ENCODE measurements around the gene PAQR5.

The PAQR5 gene

GRCh38 chr15:69456208-69457166 is 157.8 kb downstream of the PAQR5 start:
- no peak for DNase-seq
